Measurements from ENCODE around the gene RNASE4. TPM values are rescaled to one million over a fixed set of nuclear protein-coding genes. Genes with fewer than 3 reads are reported as not detected.

The RNASE4 gene
- polyA plus RNA-seq, 1 donor (not counting 4 experiments of a cell fraction or from before 2014, with no cell fraction given), result 5.5 TPM

GRCh38 chr14:20671597-20672283 lies 12.6 kb upstream of the RNASE4 start:
- no peak for DNase-seq (ENCODE audit: low read depth, low spot score)
- FAIRE-seq, result no peak
- dilution Hi-C loops (cut with MboI; ENCODE audit: extremely low pct_ligation_motif_present, low sequenced_read_pairs), result no loop called here
- Histone ChIP-seq H3K4me1 (ENCODE audit: control insufficient read depth, extremely low read depth, insufficient read depth, low read length) (no peaks in the 10 kb centered on the region), H4K20me1 (ENCODE audit: control insufficient read depth, extremely low read depth, insufficient read depth, low read length) (no peaks in the 10 kb centered on the region), H2AFZ (ENCODE audit: control insufficient read depth, low read length) (no peak overlapping the region), H3K9me1 (ENCODE audit: control insufficient read depth, extremely low read depth, insufficient read depth, low read length) (no peaks in the 10 kb centered on the region), H3K4me2 (ENCODE audit: control insufficient read depth, extremely low read depth, insufficient read depth, low read depth, low read length) (no peak overlapping the region), H3K36me3 (ENCODE audit: control insufficient read depth in 2 of 2, extremely low read depth in 1 of 2, insufficient read depth in 2 of 2, low read length in 2 of 2) (no peaks in the 10 kb centered on the region), H3K9ac (ENCODE audit: control insufficient read depth, extremely low read depth, insufficient read depth, low read length) (no peak overlapping the region), H3K79me2 (ENCODE audit: control insufficient read depth, insufficient read depth, low read length) (no peaks in the 10 kb centered on the region), H3K9me3 (ENCODE audit: control insufficient read depth, low read depth, low read length) (no peaks in the 10 kb centered on the region), H3K27ac (ENCODE audit: control insufficient read depth, insufficient read depth, low read length) (no peak overlapping the region), H3K27me3 (ENCODE audit: control insufficient read depth, extremely low read depth, insufficient read depth, low read length) (no peaks in the 10 kb centered on the region), H3K4me3 (ENCODE audit: control insufficient read depth in 2 of 3, extremely low read depth in 1 of 3, insufficient read depth in 2 of 3, low read depth in 1 of 3, low read length in 3 of 3) (no peak overlapping the region)
- TF ChIP-seq, protein P1, sequence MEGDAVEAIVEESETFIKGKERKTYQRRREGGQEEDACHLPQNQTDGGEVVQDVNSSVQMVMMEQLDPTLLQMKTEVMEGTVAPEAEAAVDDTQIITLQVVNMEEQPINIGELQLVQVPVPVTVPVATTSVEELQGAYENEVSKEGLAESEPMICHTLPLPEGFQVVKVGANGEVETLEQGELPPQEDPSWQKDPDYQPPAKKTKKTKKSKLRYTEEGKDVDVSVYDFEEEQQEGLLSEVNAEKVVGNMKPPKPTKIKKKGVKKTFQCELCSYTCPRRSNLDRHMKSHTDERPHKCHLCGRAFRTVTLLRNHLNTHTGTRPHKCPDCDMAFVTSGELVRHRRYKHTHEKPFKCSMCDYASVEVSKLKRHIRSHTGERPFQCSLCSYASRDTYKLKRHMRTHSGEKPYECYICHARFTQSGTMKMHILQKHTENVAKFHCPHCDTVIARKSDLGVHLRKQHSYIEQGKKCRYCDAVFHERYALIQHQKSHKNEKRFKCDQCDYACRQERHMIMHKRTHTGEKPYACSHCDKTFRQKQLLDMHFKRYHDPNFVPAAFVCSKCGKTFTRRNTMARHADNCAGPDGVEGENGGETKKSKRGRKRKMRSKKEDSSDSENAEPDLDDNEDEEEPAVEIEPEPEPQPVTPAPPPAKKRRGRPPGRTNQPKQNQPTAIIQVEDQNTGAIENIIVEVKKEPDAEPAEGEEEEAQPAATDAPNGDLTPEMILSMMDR (optimal IDR thresholded peaks at IDR 0.05 in 1 of 3, IDR thresholded peaks at IDR 0.05 in 1 of 3, conservative IDR thresholded peaks at IDR 0.05 in 1 of 3; ENCODE audit: extremely low read depth in 1 of 3, insufficient read depth in 2 of 3, low read length in 3 of 3), result no peak
- TF ChIP-seq EZH2 (IDR thresholded peaks at IDR 0.05; ENCODE audit: low read length), result no peak

DNA sequence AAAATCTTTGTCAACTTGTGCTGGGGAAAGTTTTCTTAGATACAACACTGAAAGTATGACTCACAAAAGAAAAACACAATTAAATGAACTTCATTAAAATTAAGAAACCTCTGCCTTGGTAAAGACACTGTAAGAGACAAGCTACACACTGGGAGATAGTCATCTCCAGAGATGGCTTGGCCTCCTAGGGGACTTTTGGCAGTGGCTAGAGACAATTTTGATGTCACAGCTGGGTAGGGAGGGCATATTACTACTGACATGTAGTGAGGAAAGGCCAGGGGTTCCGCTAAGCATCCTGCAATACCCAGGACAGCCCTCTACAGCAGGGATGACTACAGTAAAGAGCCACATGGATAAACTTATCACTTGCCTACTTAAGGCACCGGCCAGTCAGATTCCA lies 8.7 kb upstream of the RNASE4 start:
- no peak overlapping the region for H3K27ac ChIP-seq (ENCODE audit: control insufficient read depth, insufficient read depth, low read length)
- H3K4me3 ChIP-seq (ENCODE audit: control insufficient read depth in 2 of 3, extremely low read depth in 1 of 3, insufficient read depth in 2 of 3, low read depth in 1 of 3, low read length in 3 of 3), result no peak overlapping the region
- DNase-seq (ENCODE audit: low read depth, low spot score) (no peak), FAIRE-seq (no peak)
- H3K36me3 ChIP-seq (ENCODE audit: control insufficient read depth in 2 of 2, extremely low read depth in 1 of 2, insufficient read depth in 2 of 2, low read length in 2 of 2), result no peaks in the 10 kb centered on the region
- peaks cover 6% of the 10 kb centered on the region for H3K4me1 ChIP-seq (ENCODE audit: control insufficient read depth, extremely low read depth, insufficient read depth, low read length)
- H3K27me3 ChIP-seq (ENCODE audit: control insufficient read depth, extremely low read depth, insufficient read depth, low read length), result no peaks in the 10 kb centered on the region
- H4K20me1 ChIP-seq (ENCODE audit: control insufficient read depth, extremely low read depth, insufficient read depth, low read length), result no peaks in the 10 kb centered on the region
- H2AFZ ChIP-seq (ENCODE audit: control insufficient read depth, low read length), result no peak overlapping the region
- no peaks in the 10 kb centered on the region for H3K9me3 ChIP-seq (ENCODE audit: control insufficient read depth, low read depth, low read length)
- no peaks in the 10 kb centered on the region for H3K79me2 ChIP-seq (ENCODE audit: control insufficient read depth, insufficient read depth, low read length)
- TF ChIP-seq, protein P1 (optimal IDR thresholded peaks at IDR 0.05 in 1 of 3, IDR thresholded peaks at IDR 0.05 in 1 of 3, conservative IDR thresholded peaks at IDR 0.05 in 1 of 3; ENCODE audit: extremely low read depth in 1 of 3, insufficient read depth in 2 of 3, low read length in 3 of 3), result no peak
- TF ChIP-seq EZH2 (IDR thresholded peaks at IDR 0.05; ENCODE audit: low read length), result no peak
- no peak overlapping the region for H3K9ac ChIP-seq (ENCODE audit: control insufficient read depth, extremely low read depth, insufficient read depth, low read length)
- dilution Hi-C loops (cut with MboI; ENCODE audit: extremely low pct_ligation_motif_present, low sequenced_read_pairs), result no loop called here
- no peak overlapping the region for H3K4me2 ChIP-seq (ENCODE audit: control insufficient read depth, extremely low read depth, insufficient read depth, low read depth, low read length)
- no peaks in the 10 kb centered on the region for H3K9me1 ChIP-seq (ENCODE audit: control insufficient read depth, extremely low read depth, insufficient read depth, low read length)
